GM12875 (cell line): ENCODE data around the gene NRF1.
"Not testable (repeated sequence)": the region's sequence is repeated elsewhere in the genome, so short reads cannot be mapped to it uniquely, and the experiment has no call there.

ENCODE experiments used
- H3K4me3 ChIP-seq: one replicate; pipeline ENCODE4 v1.5.1; 2011; ENCODE audit warnings: low read depth, low read length, control low read depth
- TF ChIP-seq, protein P1 (sequence below): IDR thresholded peaks from 2 replicates; pipeline ENCODE4 v1.5.1; 2011; ENCODE audit warnings: low read depth, mild to moderate bottlenecking, control low read depth, inconsistent platforms, low read length, moderate library complexity, borderline replicate concordance; ENCODE audit not compliant: insufficient read depth

The NRF1 gene

DNA sequence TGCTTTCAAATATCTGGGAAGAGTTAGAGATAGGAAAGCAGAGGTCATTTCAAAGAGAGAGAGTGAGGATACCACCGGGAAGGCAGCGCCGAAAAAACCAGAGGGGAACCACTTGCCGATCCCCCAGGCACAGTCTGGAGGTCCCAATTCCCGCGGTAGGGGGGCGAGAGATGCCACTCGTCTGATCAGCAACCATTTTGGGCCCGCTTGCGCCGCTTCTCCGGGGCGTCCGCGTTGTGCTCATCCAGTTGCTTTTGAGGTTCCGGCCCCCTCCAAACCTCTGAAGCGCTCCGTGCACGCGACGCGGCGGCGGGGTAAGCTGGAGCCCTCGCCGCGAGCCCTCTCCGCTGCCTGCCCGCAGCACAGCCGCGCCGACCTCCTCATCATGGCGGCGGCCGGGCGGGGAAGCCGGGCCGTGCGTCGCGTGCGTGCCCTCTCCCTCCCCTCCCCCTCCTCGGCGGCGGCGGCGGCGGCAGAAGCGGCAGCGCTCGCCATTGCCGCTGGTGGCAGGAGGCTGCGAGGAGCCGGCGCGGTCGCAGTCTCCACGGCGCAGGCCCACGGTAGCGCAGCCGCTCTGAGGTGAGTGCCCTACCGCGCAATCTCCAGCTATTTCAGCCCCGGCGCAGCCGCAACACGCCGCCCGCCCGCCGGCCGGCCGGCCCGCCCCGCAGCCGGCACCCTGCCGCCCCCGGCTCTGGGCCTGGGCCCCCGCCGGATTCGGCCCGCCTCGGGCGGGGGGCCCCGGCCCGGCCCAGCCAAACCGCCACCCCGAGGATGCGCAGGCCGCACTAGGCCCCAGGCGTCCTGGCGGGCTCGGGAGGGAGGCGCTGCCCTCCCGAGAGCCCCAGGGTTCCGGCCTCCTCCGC, at the start of gene NRF1:
Gene NRF1, plus strand, starts transcription at position 475 of the 866 bp plus-strand sequence. CDS start 45,632 bp downstream, outside the sequence.
- H3K4me3 ChIP-seq = peak within 1 kb of the TSS; percentile 96
- TF ChIP-seq, protein P1, sequence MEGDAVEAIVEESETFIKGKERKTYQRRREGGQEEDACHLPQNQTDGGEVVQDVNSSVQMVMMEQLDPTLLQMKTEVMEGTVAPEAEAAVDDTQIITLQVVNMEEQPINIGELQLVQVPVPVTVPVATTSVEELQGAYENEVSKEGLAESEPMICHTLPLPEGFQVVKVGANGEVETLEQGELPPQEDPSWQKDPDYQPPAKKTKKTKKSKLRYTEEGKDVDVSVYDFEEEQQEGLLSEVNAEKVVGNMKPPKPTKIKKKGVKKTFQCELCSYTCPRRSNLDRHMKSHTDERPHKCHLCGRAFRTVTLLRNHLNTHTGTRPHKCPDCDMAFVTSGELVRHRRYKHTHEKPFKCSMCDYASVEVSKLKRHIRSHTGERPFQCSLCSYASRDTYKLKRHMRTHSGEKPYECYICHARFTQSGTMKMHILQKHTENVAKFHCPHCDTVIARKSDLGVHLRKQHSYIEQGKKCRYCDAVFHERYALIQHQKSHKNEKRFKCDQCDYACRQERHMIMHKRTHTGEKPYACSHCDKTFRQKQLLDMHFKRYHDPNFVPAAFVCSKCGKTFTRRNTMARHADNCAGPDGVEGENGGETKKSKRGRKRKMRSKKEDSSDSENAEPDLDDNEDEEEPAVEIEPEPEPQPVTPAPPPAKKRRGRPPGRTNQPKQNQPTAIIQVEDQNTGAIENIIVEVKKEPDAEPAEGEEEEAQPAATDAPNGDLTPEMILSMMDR = 0 out of 2 replicates have a peak, but pooled peaks have one; percentile 2

- H3K4me3 ChIP-seq = not testable (repeated sequence)
Measured at GRCh38 chr7:129566323-129566722, 45.2 kb upstream of the NRF1 start.

DNA sequence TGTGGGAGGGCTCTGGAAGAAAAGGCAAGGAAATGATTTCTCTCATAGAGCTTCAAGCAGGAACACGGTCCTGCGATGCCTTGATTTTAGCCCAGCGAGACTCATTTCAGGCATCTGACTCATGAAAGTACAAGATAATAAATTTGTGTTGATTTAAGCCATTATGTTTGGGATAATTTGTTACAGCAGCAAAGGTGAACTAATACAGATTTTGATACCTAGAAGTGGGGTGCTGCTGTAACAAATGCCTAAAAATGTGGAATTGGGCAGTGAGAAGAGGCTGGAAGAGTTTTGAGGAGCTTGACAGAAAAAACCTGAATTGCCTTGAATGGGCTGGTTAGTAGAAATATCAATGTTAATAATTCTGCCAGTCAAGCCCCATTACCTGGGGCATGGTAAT, 44.1 kb upstream of the NRF1 start:
- H3K4me3 ChIP-seq = no peak overlapping the region
- TF ChIP-seq, protein P1 = no peak

GRCh38 chr7:129568240-129568639, 43.3 kb upstream of the NRF1 start:
- TF ChIP-seq, protein P1 = no peak
- no peak overlapping the region for H3K4me3 ChIP-seq

DNA sequence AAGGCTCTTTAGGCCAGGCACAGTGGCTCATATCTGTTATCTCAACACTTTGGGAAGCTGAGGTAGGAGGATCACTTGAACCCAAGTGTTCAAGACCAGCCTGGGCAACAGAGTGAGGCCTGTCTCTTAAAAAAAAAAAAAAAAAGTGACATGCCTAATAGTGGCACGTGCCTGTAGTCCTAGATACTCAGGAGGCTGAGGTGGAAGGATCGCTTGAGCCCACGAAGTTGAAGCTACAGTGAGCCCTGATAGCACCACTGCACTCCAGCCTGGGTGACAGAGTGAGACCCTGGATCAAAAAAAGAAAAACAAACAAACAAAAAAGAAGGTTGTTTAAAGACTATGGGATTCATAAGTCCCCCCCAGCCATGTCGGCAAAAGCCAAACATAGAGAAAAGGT, 42.2 kb upstream of the NRF1 start:
- TF ChIP-seq, protein P1 = no peak
- H3K4me3 ChIP-seq = no peak overlapping the region

DNA sequence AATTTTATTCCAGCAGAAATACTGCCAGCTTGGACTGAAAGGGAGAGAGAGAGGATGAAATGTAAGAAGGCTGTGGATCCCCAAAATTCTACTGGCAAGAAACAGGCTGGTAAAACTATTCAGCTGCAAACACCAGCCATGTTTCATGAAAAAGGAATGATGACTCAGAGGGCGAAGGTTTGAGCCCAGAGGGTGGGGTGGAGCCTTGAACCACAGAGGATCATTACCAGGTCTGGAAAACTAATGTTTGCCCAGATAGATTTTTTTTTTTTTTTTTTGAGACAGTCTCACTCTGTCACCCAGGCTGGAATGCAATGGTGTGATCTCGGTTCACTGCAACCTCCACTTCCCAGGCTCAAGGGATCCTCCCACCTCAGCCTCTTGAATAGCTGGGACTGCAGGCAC, 41.7 kb upstream of the NRF1 start:
- H3K4me3 ChIP-seq = no peak overlapping the region
- TF ChIP-seq, protein P1 = no peak

DNA sequence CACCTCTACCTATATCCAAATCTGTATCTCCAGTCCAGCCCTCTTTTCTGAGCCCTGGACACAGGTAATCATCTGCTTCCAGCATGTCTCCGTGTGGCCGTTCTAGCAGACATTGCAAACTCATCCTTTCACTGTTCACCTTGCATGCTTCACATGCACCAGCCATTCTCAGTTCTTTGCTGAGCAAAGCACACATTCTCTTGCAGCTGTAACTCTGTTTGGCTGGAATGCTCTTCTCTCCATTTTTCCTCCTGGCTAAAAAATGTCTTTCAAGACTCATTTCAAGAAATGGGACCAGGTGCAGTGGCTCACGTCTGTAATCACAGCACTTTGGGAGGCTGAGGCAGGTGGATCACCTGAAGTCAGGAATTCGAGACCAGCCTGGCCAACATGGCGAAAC, 40.3 kb upstream of the NRF1 start:
- no peak overlapping the region for H3K4me3 ChIP-seq
- TF ChIP-seq, protein P1 = no peak

GRCh38 chr7:129572205-129572604, 39.3 kb upstream of the NRF1 start:
- no peak overlapping the region for H3K4me3 ChIP-seq
- TF ChIP-seq, protein P1 = no peak
